GM10266 (cell line): ENCODE data around the gene CKAP4.

Source experiments
- DNase-seq: peaks from one replicate; pipeline ENCODE4 v3.0.0; 2012; ENCODE audit errors: extremely low spot score
- CTCF ChIP-seq: IDR thresholded peaks from 2 replicates; pipeline ENCODE4 v1.5.1; 2012; ENCODE audit warnings: mild to moderate bottlenecking, low read depth; ENCODE audit not compliant: control insufficient read depth, insufficient read depth; ENCODE audit errors: missing control alignments

CKAP4 gene

DNA sequence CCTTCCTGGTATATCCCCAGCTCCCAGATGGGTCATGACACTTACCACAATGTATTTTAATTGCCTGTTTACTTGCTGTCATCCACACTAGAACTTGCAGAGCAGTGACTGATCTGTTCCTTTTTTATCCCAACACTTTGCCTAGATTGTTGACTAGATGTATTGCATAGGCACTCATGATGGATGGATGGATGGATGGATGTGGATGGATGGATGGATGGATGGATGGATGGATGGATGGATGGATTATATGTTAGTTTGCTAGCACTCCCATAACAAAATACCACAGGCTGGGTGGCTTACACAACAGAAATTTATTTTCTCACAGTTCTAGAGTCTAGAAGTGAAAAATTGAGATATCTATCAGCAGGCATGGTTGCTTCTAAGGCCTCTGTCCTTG lies 8.7 kb upstream of the CKAP4 start:
- DNase-seq = no peak
- TF ChIP-seq CTCF = no peak

DNA sequence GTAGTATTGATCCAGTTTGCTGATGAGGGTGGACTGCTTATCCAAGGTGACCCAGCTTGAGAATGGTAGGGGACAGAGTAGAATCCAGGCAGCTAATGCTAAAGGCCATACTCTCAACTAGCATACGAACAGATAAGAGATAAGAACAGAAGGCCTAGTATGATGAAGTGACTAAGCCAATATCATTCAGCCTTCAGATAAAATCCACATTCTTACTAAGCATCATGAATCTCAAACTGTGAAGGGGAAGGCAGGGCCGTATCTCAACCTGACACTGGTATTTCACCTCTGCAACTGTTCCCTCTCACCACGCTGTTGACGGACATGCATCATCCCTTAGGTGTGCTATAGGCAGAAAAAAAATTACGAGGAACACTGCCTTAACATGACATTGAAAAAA lies 8.1 kb upstream of the CKAP4 start:
- no peak for DNase-seq
- no peak for TF ChIP-seq CTCF

DNA sequence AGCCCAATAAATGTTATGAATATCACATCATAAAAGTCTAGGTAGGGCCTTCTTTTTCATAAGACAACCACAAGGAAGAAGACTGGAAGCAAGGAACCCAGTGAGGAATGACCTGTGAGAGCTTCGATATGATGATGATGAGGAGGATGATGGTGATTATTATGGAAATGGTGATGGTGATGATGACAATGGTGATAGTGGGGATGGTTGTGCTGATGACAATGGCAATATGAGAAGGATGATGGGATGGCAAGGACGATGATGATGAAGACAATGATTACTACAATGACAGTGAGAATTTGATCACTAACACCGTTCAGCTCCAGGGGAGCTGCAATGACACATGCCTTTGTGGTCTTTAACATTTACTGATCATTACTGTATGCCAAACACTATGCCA lies 7.7 kb upstream of the CKAP4 start:
- DNase-seq = no peak
- no peak for TF ChIP-seq CTCF

GRCh38 chr12:106254724-106255123 lies 6.9 kb upstream of the CKAP4 start:
- DNase-seq = no peak

GRCh38 chr12:106251631-106252455 lies 4.0 kb upstream of the CKAP4 start:
- no peak for DNase-seq
- no peak for TF ChIP-seq CTCF

More at GRCh38 chr12:106254724-106255123, 6.9 kb upstream of the CKAP4 start:
- TF ChIP-seq CTCF = no peak

GRCh38 chr12:106249411-106250135 lies 1.8 kb upstream of the CKAP4 start:
- TF ChIP-seq CTCF = no peak
- DNase-seq = peak; percentile 55
